Astrocyte of the hippocampus (primary cell): ENCODE results near the gene HADHA.

Experiments
- DNase-seq: peaks from one replicate; pipeline ENCODE4 v3.0.0; 2011; ENCODE audit warnings: low read depth, low spot score

Gene HADHA

DNA sequence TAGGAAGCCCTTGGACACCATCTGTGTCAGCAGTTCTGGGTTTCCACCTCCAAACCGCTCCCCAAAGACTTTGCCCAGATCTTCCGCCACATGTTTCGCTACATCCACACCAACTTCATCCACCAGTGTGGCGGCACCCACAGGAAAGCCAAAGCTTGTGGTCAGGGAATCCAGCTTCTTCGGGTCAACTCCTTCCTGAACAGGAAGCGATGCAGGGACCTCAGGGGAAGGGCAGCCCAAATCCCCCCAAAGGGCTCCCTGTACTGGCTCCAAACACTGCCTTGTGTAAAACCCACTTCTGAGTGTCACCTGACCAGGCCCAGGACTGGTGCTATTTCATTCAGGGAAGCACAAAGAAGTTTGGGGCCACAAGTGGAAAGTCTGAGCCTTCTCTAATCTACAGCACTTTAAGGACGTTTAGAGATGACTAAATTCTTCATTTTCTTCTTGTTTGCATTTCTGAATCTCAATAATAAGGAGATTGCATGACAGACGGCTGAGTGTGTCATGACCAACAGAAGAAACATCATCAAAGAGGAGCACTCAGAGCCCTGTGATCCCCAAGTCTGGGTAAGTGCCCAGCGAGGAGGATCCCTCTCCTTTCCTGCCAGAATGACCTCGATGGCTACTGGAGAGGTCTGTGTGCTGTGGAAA is 50.7 kb downstream of the HADHA start:
- no peak for DNase-seq

- DNase-seq: no peak
Observed at GRCh38 chr2:26191316-26192159, 52.9 kb downstream of the HADHA start.

DNA sequence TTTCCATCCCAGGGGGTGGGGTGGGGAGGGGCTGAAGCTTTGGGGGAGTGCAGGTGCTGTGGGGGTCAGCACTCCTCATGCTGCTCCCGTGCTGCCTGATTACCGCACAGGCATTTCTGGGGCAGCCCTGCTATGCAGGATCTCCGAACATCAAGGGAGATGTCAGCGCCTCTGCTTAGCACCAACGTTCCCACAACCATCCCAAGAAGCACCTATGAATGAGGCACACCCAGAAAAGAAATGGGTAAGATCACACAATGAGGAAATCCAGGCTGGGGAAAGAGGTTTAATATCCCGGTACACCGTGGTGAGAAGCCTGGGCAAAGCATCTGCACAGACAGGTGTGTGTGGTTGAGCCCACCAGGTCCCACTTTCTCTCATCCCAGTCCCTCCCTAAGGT is 54.1 kb downstream of the HADHA start:
- DNase-seq: no peak

DNA sequence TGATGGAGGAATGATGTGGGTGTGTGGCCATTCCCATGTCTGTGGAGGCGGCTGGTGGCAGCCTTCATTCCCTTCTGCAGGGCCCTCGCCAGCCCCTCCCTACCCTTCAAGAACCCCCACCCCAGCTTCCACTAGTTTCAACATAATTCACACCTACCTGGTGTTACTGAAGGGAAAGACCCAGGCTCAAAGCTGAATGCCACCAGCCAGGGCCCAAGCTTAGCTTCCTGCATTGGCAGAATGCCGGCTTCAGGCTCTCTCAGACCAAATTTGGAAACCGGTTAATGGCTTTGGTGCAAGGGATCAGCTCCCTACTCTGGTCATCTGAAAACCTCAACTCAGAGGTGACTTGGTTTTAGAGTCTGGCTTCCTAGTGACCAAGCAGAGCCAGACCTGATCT is 54.7 kb downstream of the HADHA start:
- DNase-seq: no peak

GRCh38 chr2:26189123-26189522 is 55.3 kb downstream of the HADHA start:
- no peak for DNase-seq

- no peak for DNase-seq
Observed at GRCh38 chr2:26187537-26188104, 56.8 kb downstream of the HADHA start.

GRCh38 chr2:26187114-26187513 is 57.3 kb downstream of the HADHA start:
- DNase-seq: no peak

GRCh38 chr2:26185954-26186770 is 58.3 kb downstream of the HADHA start:
- DNase-seq: no peak

DNA sequence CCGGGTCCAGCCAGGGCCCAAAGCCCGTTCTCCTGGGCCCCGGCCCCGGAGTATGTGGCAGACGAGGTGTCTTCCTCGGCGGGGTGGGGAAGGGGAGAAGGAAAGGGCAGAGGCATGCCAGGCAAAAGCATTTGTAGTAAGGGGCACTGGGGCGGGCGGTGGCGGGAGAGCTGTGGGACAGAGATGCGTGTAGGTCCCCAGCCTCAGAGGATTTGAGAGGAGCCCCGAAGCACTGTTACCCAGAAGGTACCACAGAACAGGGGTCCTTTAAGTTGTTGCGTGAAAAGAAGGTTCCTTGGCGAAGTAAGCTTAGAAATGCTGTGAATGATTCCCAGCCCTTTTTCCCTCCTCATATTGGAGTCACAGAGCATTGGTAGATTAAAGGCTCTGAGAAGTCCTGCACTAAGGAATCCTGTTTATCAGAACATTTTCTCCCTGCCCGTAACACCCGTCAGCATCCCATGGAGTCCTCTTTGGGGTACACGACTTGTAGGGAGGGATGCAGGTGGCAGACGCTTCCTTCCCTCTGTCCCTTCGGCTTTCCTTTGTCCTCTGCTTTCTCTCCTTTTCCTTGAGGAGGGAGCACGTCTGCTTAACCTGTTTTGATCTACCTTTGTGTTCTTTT is 59.0 kb downstream of the HADHA start:
- DNase-seq: no peak

DNA sequence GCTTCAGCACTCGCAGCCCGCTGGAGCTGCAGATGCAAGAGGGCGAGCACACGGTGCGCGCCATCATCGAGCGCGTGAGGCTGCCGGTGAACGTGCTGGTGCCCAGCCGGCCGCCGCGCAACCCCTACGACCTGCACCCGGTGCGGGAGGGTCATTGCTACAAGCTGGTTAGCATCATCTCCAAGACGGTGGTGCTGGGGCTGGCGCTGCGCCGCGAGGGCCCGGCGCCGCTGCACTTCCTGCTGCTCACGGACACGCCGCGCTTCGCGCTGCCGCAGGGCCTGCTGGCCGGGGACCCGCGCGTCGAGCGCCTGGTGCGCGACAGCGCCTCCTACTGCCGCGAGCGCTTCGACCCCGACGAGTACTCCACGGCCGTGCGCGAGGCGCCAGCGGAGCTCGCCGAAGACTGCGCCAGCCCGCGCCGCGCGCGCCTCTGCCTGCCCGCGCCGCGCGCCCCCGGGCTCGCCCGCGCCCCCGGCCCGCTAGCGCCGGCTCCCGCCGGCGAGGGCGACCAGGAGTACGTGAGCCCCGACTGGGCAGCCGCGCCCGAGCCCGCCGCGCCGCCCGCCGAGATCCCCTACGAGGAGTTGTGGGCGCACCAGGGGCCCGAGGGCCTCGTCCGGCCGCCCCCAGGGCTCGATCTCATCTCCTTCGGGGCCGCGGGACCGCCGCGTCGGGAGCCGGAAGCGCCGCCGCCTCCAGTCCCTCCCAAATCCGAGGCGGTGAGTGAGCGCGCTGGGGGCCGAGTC is 59.7 kb downstream of the HADHA start:
- peak; percentile 82 for DNase-seq

DNA sequence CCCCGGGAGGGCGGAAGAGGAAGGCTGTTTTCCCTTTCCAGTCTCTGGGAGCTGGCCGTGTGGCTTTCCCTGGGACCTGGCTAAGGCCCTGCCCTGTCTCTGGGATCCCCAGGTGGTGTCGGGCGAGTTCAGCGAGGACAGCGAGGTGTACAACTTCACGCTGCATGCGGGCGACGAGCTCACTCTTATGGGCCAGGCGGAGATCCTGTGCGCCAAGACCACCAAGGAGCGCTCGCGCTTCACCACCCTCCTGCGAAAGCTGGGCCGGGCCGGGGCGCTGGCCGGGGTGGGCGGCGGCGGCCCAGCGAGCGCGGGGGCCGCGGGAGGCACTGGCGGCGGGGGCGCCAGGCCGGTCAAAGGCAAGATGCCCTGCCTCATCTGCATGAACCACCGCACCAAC is 60.3 kb downstream of the HADHA start:
- DNase-seq: peak; percentile 75

DNA sequence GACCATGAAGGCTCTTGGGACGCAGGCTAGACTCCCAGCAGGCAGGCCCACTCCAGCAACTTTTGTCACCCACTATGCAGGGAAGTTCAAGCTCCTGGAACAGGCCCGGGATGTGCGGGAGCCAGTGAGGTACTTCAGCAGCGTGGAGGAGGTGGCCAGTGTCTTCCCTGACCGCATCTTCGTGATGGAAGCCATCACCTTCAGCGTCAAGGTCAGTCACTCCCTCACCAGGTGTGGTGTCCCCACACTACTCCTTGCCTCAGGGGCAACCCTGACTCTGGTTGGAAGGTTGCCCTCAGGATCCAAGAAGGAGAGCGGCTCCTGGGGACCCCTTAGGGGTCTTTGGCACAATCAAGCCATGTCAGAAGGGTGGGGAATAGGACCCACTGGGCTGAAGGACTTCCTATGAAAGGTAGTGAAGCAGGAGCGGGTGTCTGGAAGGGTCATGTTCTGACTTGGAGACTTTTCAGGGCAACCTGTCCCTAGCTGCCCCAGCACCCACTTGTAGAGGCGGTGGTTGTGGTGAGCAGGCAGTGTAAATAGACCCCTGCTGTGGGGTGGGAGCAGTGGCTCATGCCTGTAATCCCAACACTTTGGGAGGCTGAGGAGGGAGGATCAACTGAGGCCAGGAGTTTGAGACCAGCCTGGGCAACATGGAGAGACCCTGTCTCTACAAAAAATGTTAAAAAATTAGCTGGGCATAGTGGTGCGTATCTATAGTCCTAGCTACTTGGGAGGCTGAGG is 61.4 kb downstream of the HADHA start:
- no peak for DNase-seq

DNA sequence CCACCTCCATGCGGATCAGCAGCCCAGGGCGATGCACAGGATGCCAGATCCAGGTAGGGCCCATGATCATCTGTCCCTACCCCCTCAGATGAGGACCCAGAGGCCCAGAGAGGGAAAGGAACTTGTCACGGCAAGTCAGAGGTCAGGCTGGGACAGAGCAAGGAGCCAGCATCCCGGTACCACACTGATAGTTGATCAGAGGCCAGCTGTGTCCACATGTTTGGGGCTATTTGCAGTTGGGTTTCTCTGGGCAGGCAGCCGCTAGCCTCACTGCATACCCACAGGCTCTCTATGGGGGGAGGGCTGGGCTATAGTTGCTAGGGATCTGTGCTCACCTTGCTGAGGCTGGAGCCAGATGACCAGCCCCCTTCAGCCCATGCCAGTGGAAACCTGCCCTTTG is 62.0 kb downstream of the HADHA start:
- DNase-seq: no peak

- no peak for DNase-seq
Observed at GRCh38 chr2:26179446-26179913, 65.0 kb downstream of the HADHA start.

GRCh38 chr2:26178746-26179436 is 65.5 kb downstream of the HADHA start:
- peak; percentile 49 for DNase-seq

DNA sequence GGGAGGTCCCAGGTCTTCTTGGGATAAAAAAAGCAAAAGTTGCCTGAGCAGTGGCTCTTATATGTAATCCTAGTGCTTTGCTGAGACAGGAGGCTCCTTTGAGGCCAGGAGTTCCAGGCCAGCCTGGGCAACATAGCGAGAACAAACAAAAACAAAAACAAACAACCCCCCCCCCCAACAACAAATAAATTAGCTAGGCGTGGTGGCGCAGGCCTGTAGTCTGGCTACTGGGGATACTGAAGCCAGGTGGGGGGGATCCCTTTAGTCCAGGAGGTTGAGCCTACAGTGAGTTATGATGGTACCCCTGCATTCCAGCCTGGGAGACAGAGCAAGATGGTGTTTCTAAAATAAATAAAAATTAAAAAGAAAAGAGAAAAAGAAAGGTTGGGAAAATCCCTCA is 66.2 kb downstream of the HADHA start:
- DNase-seq: no peak

- no peak for DNase-seq
Observed at GRCh38 chr2:26177122-26177521, 67.3 kb downstream of the HADHA start.

DNA sequence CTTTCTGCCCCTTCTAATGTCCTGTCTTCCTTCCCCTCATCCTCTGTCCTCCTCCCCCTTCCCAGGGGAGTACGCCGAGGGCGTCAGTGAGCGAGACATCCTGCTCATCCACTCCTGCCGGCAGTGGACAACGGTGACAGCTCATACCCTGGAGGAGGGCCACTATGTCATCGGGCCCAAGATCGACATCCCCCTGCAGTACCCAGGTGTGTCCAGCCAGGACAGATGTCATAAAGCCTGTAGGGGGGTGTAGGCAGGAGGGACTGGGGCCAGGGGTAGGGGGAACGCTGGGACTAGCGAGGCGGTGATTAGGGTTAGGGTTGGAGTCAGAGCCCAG is 68.2 kb downstream of the HADHA start:
- no peak for DNase-seq

GRCh38 chr2:26175466-26176278 is 68.8 kb downstream of the HADHA start:
- no peak for DNase-seq
